SIG-M5 treated with dmso at 0.1 percent for 504 hours (cell line): ENCODE results near the gene ARHGAP42.
"Not testable (repeated sequence)": the region's sequence is repeated elsewhere in the genome, so short reads cannot be mapped to it uniquely, and the experiment has no call there.

Source experiments
- DNase-seq: peaks from one replicate; lab custom pipeline; 2025; ENCODE audit not compliant: unreplicated experiment; lab: John Stamatoyannopoulos, UW

The ARHGAP42 gene, protein sequence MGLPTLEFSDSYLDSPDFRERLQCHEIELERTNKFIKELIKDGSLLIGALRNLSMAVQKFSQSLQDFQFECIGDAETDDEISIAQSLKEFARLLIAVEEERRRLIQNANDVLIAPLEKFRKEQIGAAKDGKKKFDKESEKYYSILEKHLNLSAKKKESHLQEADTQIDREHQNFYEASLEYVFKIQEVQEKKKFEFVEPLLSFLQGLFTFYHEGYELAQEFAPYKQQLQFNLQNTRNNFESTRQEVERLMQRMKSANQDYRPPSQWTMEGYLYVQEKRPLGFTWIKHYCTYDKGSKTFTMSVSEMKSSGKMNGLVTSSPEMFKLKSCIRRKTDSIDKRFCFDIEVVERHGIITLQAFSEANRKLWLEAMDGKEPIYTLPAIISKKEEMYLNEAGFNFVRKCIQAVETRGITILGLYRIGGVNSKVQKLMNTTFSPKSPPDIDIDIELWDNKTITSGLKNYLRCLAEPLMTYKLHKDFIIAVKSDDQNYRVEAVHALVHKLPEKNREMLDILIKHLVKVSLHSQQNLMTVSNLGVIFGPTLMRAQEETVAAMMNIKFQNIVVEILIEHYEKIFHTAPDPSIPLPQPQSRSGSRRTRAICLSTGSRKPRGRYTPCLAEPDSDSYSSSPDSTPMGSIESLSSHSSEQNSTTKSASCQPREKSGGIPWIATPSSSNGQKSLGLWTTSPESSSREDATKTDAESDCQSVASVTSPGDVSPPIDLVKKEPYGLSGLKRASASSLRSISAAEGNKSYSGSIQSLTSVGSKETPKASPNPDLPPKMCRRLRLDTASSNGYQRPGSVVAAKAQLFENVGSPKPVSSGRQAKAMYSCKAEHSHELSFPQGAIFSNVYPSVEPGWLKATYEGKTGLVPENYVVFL

GRCh38 chr11:100687054-100687629 lies at the start of gene ARHGAP42:
Gene ARHGAP42 (plus strand): TSS chr11:100687288. CDS start chr11:100687679, 391 bp downstream.
- DNase-seq, result no peak

DNA sequence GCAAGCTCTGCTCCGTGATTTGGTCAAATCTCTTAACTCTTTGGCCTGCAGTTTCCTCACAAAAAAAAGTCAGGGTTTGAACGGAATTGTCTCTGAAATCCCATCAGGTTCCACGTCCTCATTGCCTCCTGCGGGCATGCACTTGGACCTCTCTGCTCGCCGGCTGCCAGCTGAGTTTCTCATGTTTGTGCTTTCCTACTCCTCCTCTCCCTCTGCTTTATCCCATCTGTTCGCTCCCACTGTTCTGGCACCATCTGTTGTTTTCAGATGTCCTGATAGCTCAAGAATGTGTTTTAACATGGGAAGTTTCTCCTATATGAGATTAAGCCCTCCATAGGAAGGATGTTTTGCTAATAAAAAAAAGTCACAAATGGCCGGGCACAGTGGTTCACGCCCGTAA lies 49.4 kb upstream of the ARHGAP42 start:
- no peak for DNase-seq

DNA sequence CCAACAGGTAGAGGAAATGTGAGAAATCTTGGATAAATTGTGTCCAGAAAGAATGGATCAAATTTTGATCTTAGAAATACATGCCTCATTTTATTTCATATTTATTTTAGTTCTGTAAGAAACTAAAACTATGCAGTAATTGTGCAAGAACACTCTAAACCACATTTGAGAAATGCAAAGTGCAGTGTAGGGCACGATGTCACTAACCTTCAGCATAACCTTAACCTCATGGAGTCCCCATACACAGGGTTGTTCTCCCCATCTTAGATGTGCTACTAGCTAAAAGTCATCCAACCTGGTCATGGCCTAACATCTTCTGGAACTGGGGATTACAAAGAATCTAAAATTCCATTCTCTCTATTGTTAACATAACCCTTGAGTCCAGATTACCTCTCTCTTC lies 48.4 kb upstream of the ARHGAP42 start:
- DNase-seq, result no peak

- DNase-seq, result no peak
Observed at GRCh38 chr11:100639140-100639539, 47.9 kb upstream of the ARHGAP42 start.

DNA sequence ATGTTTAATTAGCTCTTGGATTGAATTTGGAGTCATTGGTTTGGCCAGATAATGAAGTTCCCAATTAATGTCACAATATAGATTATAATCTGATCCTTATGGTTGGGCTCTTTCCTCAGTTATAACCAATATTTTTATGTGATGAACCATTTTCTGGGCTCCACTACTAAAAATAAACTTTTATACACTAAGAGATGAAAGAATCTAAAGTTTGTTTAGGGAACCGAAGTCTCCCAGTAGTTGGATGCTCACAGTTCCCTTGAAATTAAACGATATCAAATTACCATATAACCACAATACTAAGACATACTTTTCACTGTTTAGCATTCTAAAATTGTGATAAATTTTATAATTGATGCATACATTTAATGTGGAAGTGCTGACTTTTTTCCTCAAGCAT lies 47.0 kb upstream of the ARHGAP42 start:
- no peak for DNase-seq

GRCh38 chr11:100640646-100641045 lies 46.4 kb upstream of the ARHGAP42 start:
- DNase-seq, result no peak

DNA sequence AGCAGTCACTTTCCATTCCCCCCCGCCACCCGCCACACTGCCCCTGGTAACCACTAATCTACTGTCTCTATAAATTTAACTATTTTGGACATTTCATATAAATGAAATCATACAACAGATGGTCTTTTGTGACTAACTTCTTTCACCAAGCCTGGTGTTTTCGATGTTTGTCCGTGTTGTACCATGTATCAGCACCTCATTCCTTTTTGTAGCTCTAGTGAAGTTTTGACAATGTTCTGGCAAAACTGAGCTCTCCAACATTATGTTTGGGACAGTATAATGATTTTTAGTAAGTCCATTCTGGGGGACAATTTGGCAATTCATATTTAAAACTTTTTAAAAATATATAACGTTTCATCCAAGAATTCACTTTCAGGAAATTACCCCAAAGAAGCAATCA lies 45.6 kb upstream of the ARHGAP42 start:
- DNase-seq, result no peak

DNA sequence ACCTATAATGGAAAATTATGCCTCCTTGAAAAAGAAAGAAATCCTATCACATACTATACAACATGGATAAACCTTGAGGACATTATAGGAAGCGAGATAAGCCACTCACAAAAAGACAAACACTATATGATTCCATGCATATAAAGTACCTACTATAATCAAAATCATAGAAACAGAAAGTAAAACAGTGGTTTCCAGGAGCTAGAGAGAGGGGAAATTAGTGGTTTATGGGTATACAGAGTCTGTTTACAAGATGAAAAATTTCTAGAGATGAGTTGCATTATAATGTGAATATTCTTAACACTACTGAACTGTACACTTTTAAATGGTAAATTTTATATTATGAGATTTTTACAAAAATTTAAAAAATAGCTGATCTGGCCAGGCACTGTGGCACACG lies 40.5 kb upstream of the ARHGAP42 start:
- DNase-seq, result no peak

DNA sequence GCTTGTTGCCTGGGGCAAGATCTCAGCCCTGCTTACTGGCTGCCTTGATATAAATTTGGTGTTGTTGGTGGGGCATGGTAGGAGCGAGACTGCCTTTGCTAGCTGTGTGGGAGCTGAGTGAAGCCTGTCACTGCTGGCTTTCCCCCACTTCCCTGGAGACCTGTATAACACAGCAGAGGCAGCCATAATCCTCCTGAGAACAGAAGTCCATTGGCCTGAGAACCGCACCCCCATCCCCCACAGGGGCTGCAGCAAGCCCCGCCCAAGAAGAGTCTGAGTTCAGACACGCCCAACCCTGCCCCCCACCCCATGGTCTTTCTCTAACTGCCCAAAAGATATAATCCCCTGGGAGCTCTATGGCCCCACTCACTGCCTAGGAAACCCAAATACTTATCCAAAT lies 39.2 kb upstream of the ARHGAP42 start:
- DNase-seq, result no peak

DNA sequence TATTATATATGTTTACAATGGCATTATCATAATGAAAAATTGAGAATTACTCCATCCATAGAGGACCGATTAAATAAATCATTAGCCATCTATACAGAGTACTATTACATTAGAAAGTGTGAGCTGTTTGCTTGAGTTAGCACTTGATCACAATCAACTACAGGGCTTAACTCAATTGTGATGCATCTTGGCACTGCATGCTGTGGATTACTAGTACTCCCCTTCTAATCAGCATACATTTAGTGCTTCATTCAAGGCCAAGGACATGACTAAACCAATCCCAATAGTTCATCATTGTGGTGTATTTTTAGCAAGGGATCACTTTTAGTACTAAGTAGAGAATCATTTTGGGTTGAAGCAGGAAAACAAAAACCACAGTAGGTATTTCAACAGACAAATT lies 23.5 kb upstream of the ARHGAP42 start:
- no peak for DNase-seq

DNA sequence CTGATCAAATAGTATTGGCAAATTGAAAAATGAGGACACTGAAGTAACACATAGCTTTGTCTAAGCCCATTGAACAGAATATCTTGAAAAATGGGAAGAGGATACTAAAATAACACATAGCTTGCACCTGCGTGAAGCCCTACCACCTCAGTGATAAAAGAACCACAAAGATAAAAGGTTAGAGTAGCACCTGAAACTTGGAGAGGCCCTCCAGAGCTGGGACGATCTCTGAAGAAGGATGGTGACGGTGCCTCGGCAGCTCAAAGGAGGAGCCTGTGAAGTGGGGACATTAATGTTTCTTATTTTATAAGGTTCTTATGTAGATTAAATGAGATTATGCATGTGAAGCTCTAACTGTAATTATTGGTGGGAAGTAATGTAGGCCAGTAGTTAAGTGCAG lies 23.1 kb upstream of the ARHGAP42 start:
- DNase-seq, result no peak

DNA sequence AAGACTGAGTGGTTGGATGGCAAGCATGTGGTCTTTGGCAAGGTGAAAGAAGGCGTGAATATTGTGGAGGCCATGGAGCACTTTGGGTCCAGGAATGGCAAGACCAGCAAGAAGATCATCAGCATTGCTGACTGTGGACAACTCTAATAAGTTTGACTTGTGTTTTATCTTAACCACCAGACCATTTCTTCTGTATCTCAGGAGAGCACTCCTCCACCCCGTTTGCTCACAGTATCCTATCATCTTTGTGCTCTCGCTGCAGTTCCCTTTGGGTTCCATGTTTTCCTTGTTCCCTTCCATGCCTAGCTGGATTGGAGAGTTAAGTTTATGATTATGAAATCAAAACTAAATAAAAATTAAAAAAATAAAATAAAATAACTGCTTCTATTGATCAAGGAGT lies 20.3 kb upstream of the ARHGAP42 start:
- DNase-seq, result not testable (repeated sequence)

GRCh38 chr11:100667449-100667848 lies 19.6 kb upstream of the ARHGAP42 start:
- no peak for DNase-seq

DNA sequence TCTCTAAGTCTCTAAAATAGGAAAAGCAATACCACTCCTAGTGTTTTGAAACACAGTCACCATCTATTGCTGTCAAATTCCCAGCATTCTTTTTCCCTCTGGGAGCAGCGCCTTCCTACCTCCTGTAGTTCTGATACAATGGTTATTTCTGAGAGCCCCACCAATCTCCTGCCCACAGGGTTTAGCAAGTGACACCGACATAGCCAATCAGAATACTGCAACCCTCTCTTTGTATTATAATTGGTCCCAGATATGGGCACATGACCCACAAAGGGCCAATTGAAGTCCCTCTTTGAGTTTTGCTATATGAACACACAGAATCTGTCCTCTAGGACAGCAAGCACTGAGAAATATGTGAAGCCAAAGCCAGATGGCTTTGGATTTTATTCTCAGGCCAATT lies 16.9 kb upstream of the ARHGAP42 start:
- DNase-seq, result no peak

DNA sequence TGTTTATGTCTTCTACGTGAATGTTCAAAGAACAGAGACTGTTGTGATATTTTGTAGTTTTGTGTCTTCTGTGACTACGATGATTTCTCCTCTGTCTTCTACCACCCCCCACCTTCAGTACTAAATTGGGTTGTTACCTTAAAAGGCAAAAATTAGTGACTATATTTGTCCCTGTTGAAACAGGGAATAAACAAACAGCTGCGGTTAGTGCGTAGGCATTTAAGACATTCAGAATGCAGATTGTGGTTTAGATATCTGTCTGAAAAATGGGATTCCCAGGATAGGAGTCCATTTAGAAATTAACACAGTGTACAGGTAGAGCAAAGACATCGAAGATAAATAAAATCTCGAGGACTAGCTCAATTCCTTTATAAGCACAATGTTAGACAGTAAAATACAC lies 15.6 kb upstream of the ARHGAP42 start:
- DNase-seq, result no peak

GRCh38 chr11:100672498-100673033 lies 14.5 kb upstream of the ARHGAP42 start:
- DNase-seq, result no peak

DNA sequence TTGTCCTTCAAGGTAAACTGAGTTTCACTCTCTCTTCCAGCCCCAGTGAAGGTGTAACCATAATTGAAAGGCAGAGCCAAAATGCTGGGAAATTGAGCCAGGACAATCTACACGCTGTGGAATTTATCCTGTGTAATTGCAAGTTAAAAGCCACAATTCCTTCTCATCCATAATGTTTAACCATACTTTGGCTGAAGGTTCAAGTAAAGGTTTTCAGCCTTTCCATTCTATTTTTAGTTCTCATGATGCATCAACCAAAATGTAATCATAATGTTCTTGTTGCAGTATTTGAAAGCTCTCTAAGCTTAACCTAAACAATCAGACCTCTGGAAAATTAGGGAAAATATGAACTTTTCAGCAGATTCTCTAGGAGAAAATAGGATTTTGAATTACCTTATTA lies 14.0 kb upstream of the ARHGAP42 start:
- no peak for DNase-seq

- no peak for DNase-seq
Observed at GRCh38 chr11:100674212-100674611, 12.9 kb upstream of the ARHGAP42 start.

GRCh38 chr11:100675115-100675650 lies 11.9 kb upstream of the ARHGAP42 start:
- no peak for DNase-seq

- no peak for DNase-seq
Observed at GRCh38 chr11:100676901-100677300, 10.2 kb upstream of the ARHGAP42 start.

DNA sequence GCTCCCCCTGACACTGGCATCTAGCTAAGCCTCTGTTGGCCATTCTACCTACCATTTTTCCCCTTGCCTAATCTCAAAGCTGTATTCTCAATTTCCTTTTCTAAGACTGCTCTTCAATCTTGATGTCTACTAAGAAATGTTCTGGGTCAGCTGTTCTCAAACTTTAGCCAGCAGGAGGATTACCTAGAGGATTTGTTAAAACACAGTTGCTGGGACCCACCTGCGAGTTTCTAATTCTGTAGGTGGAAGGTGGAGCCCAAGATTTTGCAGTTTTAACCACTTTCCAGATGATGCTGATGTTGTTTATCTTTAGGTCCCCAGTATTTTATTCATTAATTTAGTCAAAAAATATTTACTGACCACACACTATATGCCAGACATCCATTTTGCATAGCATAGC lies 9.3 kb upstream of the ARHGAP42 start:
- DNase-seq, result no peak
